ENCODE results near the gene NOPCHAP1.
"Not testable (repeated sequence)": the region's sequence is repeated elsewhere in the genome, so short reads cannot be mapped to it uniquely, and the experiment has no call there.

The NOPCHAP1 gene

DNA sequence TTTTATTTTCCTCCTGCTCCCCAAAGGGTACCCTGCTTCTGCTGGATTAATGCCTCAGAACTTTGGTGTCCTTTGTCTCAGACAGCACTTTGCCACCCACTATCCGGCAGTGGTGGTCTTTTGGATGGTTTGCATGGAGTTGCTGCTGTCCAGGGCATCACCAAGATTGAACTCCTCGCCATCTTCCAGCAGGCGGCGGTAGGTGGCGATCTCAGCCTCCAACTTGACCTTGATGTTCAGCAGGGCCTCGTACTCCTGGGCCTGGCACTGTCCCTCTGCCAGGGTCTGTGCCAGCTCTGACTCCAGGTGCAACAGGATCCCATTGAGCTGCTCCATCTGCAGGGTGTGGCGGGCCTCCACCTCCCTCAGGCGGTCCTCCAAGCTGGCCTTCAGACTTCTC is 9.4 kb upstream of the NOPCHAP1 start:
- H3K23ac ChIP-seq (ENCODE audit: low read depth, low read length, poor library complexity), result no peak overlapping the region
- no peak for DNase-seq (ENCODE audit: low spot score)
- no peak overlapping the region for H3K14ac ChIP-seq (ENCODE audit: low read length)
- H2BK5ac ChIP-seq (ENCODE audit: low read length), result no peak overlapping the region
- no peak overlapping the region for H4K91ac ChIP-seq (ENCODE audit: low read depth, low read length, poor library complexity)
- no peak overlapping the region for H2AFZ ChIP-seq (ENCODE audit: low read length)
- H3K4me2 ChIP-seq (ENCODE audit: insufficient read depth, low read length, poor library complexity, severe bottlenecking), result no peak overlapping the region
- no peak overlapping the region for H2AK5ac ChIP-seq (ENCODE audit: low read depth, low read length)
- H4K8ac ChIP-seq (ENCODE audit: low read depth, low read length), result no peak overlapping the region
- H3K79me1 ChIP-seq (ENCODE audit: low read depth, low read length), result no peaks in the 10 kb centered on the region
- H2BK12ac ChIP-seq (ENCODE audit: low read length), result no peak overlapping the region
- H3K27me3 ChIP-seq (ENCODE audit: control insufficient read depth in 3 of 3, insufficient read depth in 3 of 3, low read depth in 1 of 3, low read length in 3 of 3), result peaks cover 0 to 9% (median 0%) of the 10 kb centered on the region in 3 experiments
- no peak overlapping the region for H3K18ac ChIP-seq (ENCODE audit: low read length)
- peak overlapping the region in 1 of 2 donors; percentile 50 for H3K4me3 ChIP-seq (ENCODE audit: low read length in 2 of 2)
- WGBS, 2 donors (ENCODE audit: extremely low coverage in 2 of 2, insufficient read length in 2 of 2, insufficient replicate concordance in 1 of 2), result no CpG with 5 or more reads among the region's 8 CpGs
- H2BK120ac ChIP-seq (ENCODE audit: low read depth, low read length), result no peak overlapping the region
- no peaks in the 10 kb centered on the region for H3K4me1 ChIP-seq (ENCODE audit: control insufficient read depth in 2 of 2, insufficient read depth in 1 of 2, low read depth in 1 of 2, low read length in 2 of 2)
- no peaks in the 10 kb centered on the region for H3K36me3 ChIP-seq (replicated peaks in 1 of 2; ENCODE audit: control insufficient read depth in 2 of 2, insufficient read depth in 2 of 2, low read length in 2 of 2)
- H3K9me3 ChIP-seq (replicated peaks in 1 of 2; ENCODE audit: control insufficient read depth in 2 of 2, insufficient read depth in 1 of 2, low read depth in 1 of 2, low read length in 2 of 2), result no peaks in the 10 kb centered on the region
- no peak overlapping the region for H3K4ac ChIP-seq (ENCODE audit: low read length)
- no peak overlapping the region for H2BK15ac ChIP-seq (ENCODE audit: low read length)
- no peak overlapping the region for H3K27ac ChIP-seq (replicated peaks; ENCODE audit: low read length)
- H3K9ac ChIP-seq (ENCODE audit: low read depth, low read length, poor library complexity), result no peak overlapping the region

DNA sequence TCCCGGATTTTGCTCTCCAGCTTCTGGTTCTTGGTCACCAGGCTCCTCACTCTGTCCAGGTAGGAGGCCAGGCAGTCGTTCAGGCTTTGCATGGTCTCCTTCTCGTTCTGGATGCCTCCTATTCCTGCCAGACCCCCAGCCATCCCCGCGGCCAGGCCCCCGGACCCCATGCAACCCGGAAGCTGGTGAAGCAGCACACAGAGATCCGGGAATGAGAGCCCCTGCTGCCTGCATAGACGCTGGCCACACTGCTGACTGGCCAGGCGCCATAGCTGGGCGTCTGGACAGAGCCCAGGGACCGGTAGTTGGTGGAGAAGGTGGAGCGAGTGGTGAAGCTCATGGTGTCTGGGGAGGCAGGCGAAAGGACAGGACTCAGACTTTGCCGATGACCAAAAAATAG is 8.4 kb upstream of the NOPCHAP1 start:
- WGBS, 2 donors (ENCODE audit: extremely low coverage in 2 of 2, insufficient read length in 2 of 2, insufficient replicate concordance in 1 of 2), result no CpG with 5 or more reads among the region's 15 CpGs
- not testable (repeated sequence) for H3K27me3 ChIP-seq (ENCODE audit: control insufficient read depth in 3 of 3, insufficient read depth in 3 of 3, low read depth in 1 of 3, low read length in 3 of 3); H3K79me1 ChIP-seq (ENCODE audit: low read depth, low read length)

DNA sequence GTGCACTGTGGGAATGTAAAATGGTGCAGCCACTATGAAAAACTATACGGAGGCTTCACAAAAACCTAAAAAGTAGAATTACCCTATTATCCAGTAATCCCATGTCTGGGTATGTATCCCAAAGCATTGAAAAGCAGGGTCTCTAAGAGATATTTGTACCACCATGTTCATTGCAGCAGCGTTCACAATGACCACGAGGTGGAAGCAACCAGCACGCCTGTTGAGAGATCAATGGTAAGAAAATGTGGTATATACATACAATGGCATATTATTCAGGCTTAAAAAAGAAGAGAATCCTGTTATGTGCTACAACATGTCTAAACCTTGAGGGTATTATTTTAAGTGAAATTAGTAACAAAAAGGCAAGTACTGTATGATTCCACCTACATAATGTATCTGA is 910 bp upstream of the NOPCHAP1 start:
- no peak for DNase-seq (ENCODE audit: low spot score)
- Histone ChIP-seq H2BK120ac (ENCODE audit: low read depth, low read length) (no peak overlapping the region), H3K36me3 (replicated peaks in 1 of 2; ENCODE audit: control insufficient read depth in 2 of 2, insufficient read depth in 2 of 2, low read length in 2 of 2) (peaks cover 0 to 27% of the 10 kb centered on the region in 2 donors), H2AK5ac (ENCODE audit: low read depth, low read length) (no peak overlapping the region), H3K9ac (ENCODE audit: low read depth, low read length, poor library complexity) (no peak overlapping the region), H3K4ac (ENCODE audit: low read length) (no peak overlapping the region), H2BK15ac (ENCODE audit: low read length) (no peak overlapping the region), H2BK12ac (ENCODE audit: low read length) (no peak overlapping the region), H3K4me1 (ENCODE audit: control insufficient read depth in 2 of 2, insufficient read depth in 1 of 2, low read depth in 1 of 2, low read length in 2 of 2) (peaks cover 0 to 9% of the 10 kb centered on the region in 2 donors), H3K27ac (replicated peaks; ENCODE audit: low read length) (no peak overlapping the region), H3K79me1 (ENCODE audit: low read depth, low read length) (peaks cover 2% of the 10 kb centered on the region), H4K8ac (ENCODE audit: low read depth, low read length) (no peak overlapping the region), H3K14ac (ENCODE audit: low read length) (no peak overlapping the region), H3K4me2 (ENCODE audit: insufficient read depth, low read length, poor library complexity, severe bottlenecking) (no peak overlapping the region), H3K18ac (ENCODE audit: low read length) (no peak overlapping the region), H2AFZ (ENCODE audit: low read length) (peak overlapping the region; percentile 97), H4K91ac (ENCODE audit: low read depth, low read length, poor library complexity) (no peak overlapping the region), H2BK5ac (ENCODE audit: low read length) (no peak overlapping the region), H3K23ac (ENCODE audit: low read depth, low read length, poor library complexity) (no peak overlapping the region), H3K27me3 (ENCODE audit: control insufficient read depth in 3 of 3, insufficient read depth in 3 of 3, low read depth in 1 of 3, low read length in 3 of 3) (peaks cover 0 to 2% (median 0%) of the 10 kb centered on the region in 3 experiments), H3K4me3 (ENCODE audit: low read length in 2 of 2) (no peak overlapping the region), H3K9me3 (replicated peaks in 1 of 2; ENCODE audit: control insufficient read depth in 2 of 2, insufficient read depth in 1 of 2, low read depth in 1 of 2, low read length in 2 of 2) (peaks cover 0 to 19% of the 10 kb centered on the region in 2 donors)
- WGBS, 2 donors (ENCODE audit: extremely low coverage in 2 of 2, insufficient read length in 2 of 2, insufficient replicate concordance in 1 of 2), result no CpG with 5 or more reads among the region's 4 CpGs

More for the DNA sequence above, 8.4 kb upstream of the NOPCHAP1 start:
- not testable (repeated sequence) for H2BK12ac ChIP-seq (ENCODE audit: low read length); H3K9me3 ChIP-seq (replicated peaks in 1 of 2; ENCODE audit: control insufficient read depth in 2 of 2, insufficient read depth in 1 of 2, low read depth in 1 of 2, low read length in 2 of 2); H4K8ac ChIP-seq (ENCODE audit: low read depth, low read length); H3K27ac ChIP-seq (replicated peaks; ENCODE audit: low read length); H2AFZ ChIP-seq (ENCODE audit: low read length); DNase-seq (ENCODE audit: low spot score); H3K23ac ChIP-seq (ENCODE audit: low read depth, low read length, poor library complexity); H2BK15ac ChIP-seq (ENCODE audit: low read length); H3K4ac ChIP-seq (ENCODE audit: low read length); H3K14ac ChIP-seq (ENCODE audit: low read length); H3K9ac ChIP-seq (ENCODE audit: low read depth, low read length, poor library complexity); H3K36me3 ChIP-seq (replicated peaks in 1 of 2; ENCODE audit: control insufficient read depth in 2 of 2, insufficient read depth in 2 of 2, low read length in 2 of 2); H3K4me1 ChIP-seq (ENCODE audit: control insufficient read depth in 2 of 2, insufficient read depth in 1 of 2, low read depth in 1 of 2, low read length in 2 of 2); H4K91ac ChIP-seq (ENCODE audit: low read depth, low read length, poor library complexity); H3K4me3 ChIP-seq (ENCODE audit: low read length in 2 of 2); H2BK5ac ChIP-seq (ENCODE audit: low read length); H3K18ac ChIP-seq (ENCODE audit: low read length); H2AK5ac ChIP-seq (ENCODE audit: low read depth, low read length); H2BK120ac ChIP-seq (ENCODE audit: low read depth, low read length)
- H3K4me2 ChIP-seq (ENCODE audit: insufficient read depth, low read length, poor library complexity, severe bottlenecking), result peak overlapping the region; percentile 11

DNA sequence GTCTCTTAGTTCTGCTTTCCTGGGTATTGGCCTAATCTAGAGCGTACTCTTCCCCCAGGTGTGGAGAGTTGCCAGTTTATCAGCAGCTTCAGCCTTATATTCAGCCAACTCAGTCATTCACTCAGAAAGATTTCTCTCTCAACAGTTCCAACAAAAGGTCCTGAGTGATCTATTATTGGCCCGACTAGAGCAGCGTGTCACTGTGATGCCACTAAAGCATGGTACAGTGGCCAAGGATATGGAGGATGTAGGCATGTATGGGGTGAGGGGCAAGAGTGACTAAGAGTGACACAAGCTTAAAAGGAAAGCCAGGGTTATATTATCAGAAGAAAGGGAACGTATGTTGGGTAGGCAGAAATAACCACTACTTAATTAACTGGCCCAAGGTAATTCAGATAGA is 4.8 kb downstream of the NOPCHAP1 start:
- Histone ChIP-seq H3K18ac (ENCODE audit: low read length) (no peak overlapping the region), H3K27ac (replicated peaks; ENCODE audit: low read length) (no peak overlapping the region), H4K8ac (ENCODE audit: low read depth, low read length) (no peak overlapping the region), H2BK5ac (ENCODE audit: low read length) (no peak overlapping the region), H4K91ac (ENCODE audit: low read depth, low read length, poor library complexity) (no peak overlapping the region), H3K4me1 (ENCODE audit: control insufficient read depth in 2 of 2, insufficient read depth in 1 of 2, low read depth in 1 of 2, low read length in 2 of 2) (peaks cover 0 to 9% of the 10 kb centered on the region in 2 donors), H3K9me3 (replicated peaks in 1 of 2; ENCODE audit: control insufficient read depth in 2 of 2, insufficient read depth in 1 of 2, low read depth in 1 of 2, low read length in 2 of 2) (peaks cover 0 to 19% of the 10 kb centered on the region in 2 donors), H2BK15ac (ENCODE audit: low read length) (no peak overlapping the region), H3K4me2 (ENCODE audit: insufficient read depth, low read length, poor library complexity, severe bottlenecking) (no peak overlapping the region), H2AFZ (ENCODE audit: low read length) (no peak overlapping the region), H3K9ac (ENCODE audit: low read depth, low read length, poor library complexity) (no peak overlapping the region), H3K4ac (ENCODE audit: low read length) (no peak overlapping the region), H2AK5ac (ENCODE audit: low read depth, low read length) (no peak overlapping the region), H3K4me3 (ENCODE audit: low read length in 2 of 2) (no peak overlapping the region), H3K36me3 (replicated peaks in 1 of 2; ENCODE audit: control insufficient read depth in 2 of 2, insufficient read depth in 2 of 2, low read length in 2 of 2) (peaks cover 11 to 84% of the 10 kb centered on the region in 2 donors), H3K27me3 (ENCODE audit: control insufficient read depth in 3 of 3, insufficient read depth in 3 of 3, low read depth in 1 of 3, low read length in 3 of 3) (no peaks in the 10 kb centered on the region), H2BK120ac (ENCODE audit: low read depth, low read length) (no peak overlapping the region), H3K79me1 (ENCODE audit: low read depth, low read length) (peaks cover 5% of the 10 kb centered on the region), H2BK12ac (ENCODE audit: low read length) (no peak overlapping the region), H3K14ac (ENCODE audit: low read length) (no peak overlapping the region), H3K23ac (ENCODE audit: low read depth, low read length, poor library complexity) (no peak overlapping the region)
- no peak for DNase-seq (ENCODE audit: low spot score)
- no CpG with 5 or more reads among the region's 4 CpGs for WGBS, 2 donors (ENCODE audit: extremely low coverage in 2 of 2, insufficient read length in 2 of 2, insufficient replicate concordance in 1 of 2)

Data from neuronal stem cell (in vitro differentiated cells).